Heart left ventricle (tissue), 13 donors: ENCODE measurements around the gene RACK1.

ENCODE experiments used
- CTCF ChIP-seq, 12 donors: fragments of 200-600 bp; sonication (generic) in 4 of 12; IDR thresholded peaks; one replicate each; pipeline versions ENCODE4 v1.5.0 to v1.8.0; 2018 to 2022; ENCODE audit warnings: antibody characterized with exemption in 12 of 12, mild to moderate bottlenecking in 5 of 12
- POLR2A ChIP-seq, 2 donors: fragments of 450-650 bp; IDR thresholded peaks; one replicate each; pipeline ENCODE4 v1.6.1; 2017; ENCODE audit warnings: antibody characterized with exemption in 2 of 2, mild to moderate bottlenecking in 2 of 2, moderate library complexity in 2 of 2
- donor health status: ischemic (EF 13 %, LVEDD 7.1; RV severe dilation, severe dysfunction).
- donor health status: DM: no; HTN: yes; CAD: no.
- donor health status: DM: no; HTN: no; CAD: no.
- donor health status: ischemic (EF 25% LVEDD 6.9; RV normal size, moderate dysfunction).
- donor health status: ischemic (EF 25% LVEDD 5.7; RV mildly dilated, moderate dysfunction).
- donor health status: ischemic (EF 35%, LVEDD 5.7; RV mildly dilated, moderate dysfunction).
- donor health status: nonischemic (EF 11% LVEDD 7.7; RV severe dilation, severe dysfunction).
- donor health status: DM: yes; HTN: yes; CAD: no.
- donor health status: PGD.
- donor health status: ischemic (EF 29% LVEDD 5.4; RV normal size, mild dysfunction).
- donor health status: nonischemic (EF 23%, LVEDD 6.1; RV moderate dilation, normal function).

- TF ChIP-seq CTCF (IDR thresholded peaks at IDR 0.05) (no peak), POLR2A (IDR thresholded peaks at IDR 0.05) (no peak)
These were observed 12.3 kb downstream of the RACK1 start for GRCh38 chr5:181231432-181231831.
